HG02610 (cell line): ENCODE results near the gene SLC25A43.
"Not testable (repeated sequence)": the region's sequence is repeated elsewhere in the genome, so short reads cannot be mapped to it uniquely, and the experiment has no call there.

Source experiments
- ATAC-seq: cut with Tn5 transposase; IDR thresholded peaks from one replicate; pipeline ENCODE4 v1.9.1; 2021; ENCODE audit warnings: mild to moderate bottlenecking, moderate library complexity; ENCODE audit not compliant: unreplicated experiment

SLC25A43 gene

GRCh38 chrX:119467842-119468550 is 68.9 kb downstream of the SLC25A43 start, which contains the start of gene SLC25A5:
Gene SLC25A5 (plus strand): TSS chrX:119468444. CDS start chrX:119468516, 72 bp downstream.
- ATAC-seq = peak; percentile 91

- peak; percentile 67 for ATAC-seq
These were observed 69.6 kb downstream of the SLC25A43 start for GRCh38 chrX:119468551-119469312.

- ATAC-seq = no peak
These were observed 70.1 kb downstream of the SLC25A43 start for GRCh38 chrX:119469313-119469635.

GRCh38 chrX:119474615-119475388 is 75.7 kb downstream of the SLC25A43 start:
- no peak for ATAC-seq

- no peak for ATAC-seq
These were observed 76.4 kb downstream of the SLC25A43 start for GRCh38 chrX:119475389-119476101.

- no peak for ATAC-seq
These were observed 78.7 kb downstream of the SLC25A43 start for GRCh38 chrX:119477812-119478232.

GRCh38 chrX:119478504-119478903 is 79.4 kb downstream of the SLC25A43 start:
- no peak for ATAC-seq

- no peak for ATAC-seq
These were observed 80.7 kb downstream of the SLC25A43 start for GRCh38 chrX:119479845-119480244.

GRCh38 chrX:119481323-119481801 is 82.2 kb downstream of the SLC25A43 start:
- ATAC-seq = no peak

- no peak for ATAC-seq
These were observed 82.9 kb downstream of the SLC25A43 start for GRCh38 chrX:119482041-119482440.

GRCh38 chrX:119482481-119483480 is 83.6 kb downstream of the SLC25A43 start:
- peak; percentile 86 for ATAC-seq

GRCh38 chrX:119486745-119487144 is 87.6 kb downstream of the SLC25A43 start:
- no peak for ATAC-seq

- not testable (repeated sequence) for ATAC-seq
These were observed 88.6 kb downstream of the SLC25A43 start for GRCh38 chrX:119487766-119488165.

GRCh38 chrX:119488749-119489148 is 89.6 kb downstream of the SLC25A43 start:
- ATAC-seq = no peak

- no peak for ATAC-seq
These were observed 90.3 kb downstream of the SLC25A43 start for GRCh38 chrX:119489212-119490074.

- ATAC-seq = no peak
These were observed 93.3 kb downstream of the SLC25A43 start for GRCh38 chrX:119492463-119492862.

GRCh38 chrX:119493851-119494495 is 94.8 kb downstream of the SLC25A43 start:
- ATAC-seq = not testable (repeated sequence)
